Kidney (tissue), 14 donors: ENCODE measurements around the gene SPAG5. TPM values are rescaled to one million over a fixed set of nuclear protein-coding genes. Genes with fewer than 3 reads are reported as not detected.

Source experiments
- DNase-seq, 5 donors: peaks; one replicate each; pipeline ENCODE4 v3.0.0-alpha.2; 2013 to 2020
- FAIRE-seq: peaks from 2 replicates; lab custom pipeline; 2012; peaks lifted over from hg19 to GRCh38; lab: Jason Lieb, UNC
- H3K27ac ChIP-seq, 2 donors: one replicate each; pipeline ENCODE4 v1.7.0; 2013; ENCODE audit warnings: low read depth in 2 of 2, low read length in 2 of 2, inconsistent platforms in 1 of 2
- H3K27me3 ChIP-seq: one replicate; pipeline ENCODE4 v1.7.1; 2013; ENCODE audit warnings: low read length, inconsistent platforms; ENCODE audit not compliant: control insufficient read depth, insufficient read depth
- H3K36me3 ChIP-seq, 3 donors: one replicate each; pipeline versions ENCODE4 v1.7.0 to v1.7.1; 2013; ENCODE audit warnings: low read length in 3 of 3, control low read depth in 1 of 3, inconsistent platforms in 1 of 3; ENCODE audit not compliant: insufficient read depth in 3 of 3, control insufficient read depth in 2 of 3
- H3K4me1 ChIP-seq, 3 donors: one replicate each; pipeline versions ENCODE4 v1.7.0 to v1.7.1; 2013; ENCODE audit warnings: low read length in 3 of 3, inconsistent platforms in 1 of 3, low read depth in 1 of 3; ENCODE audit not compliant: control insufficient read depth in 2 of 3, insufficient read depth in 2 of 3
- H3K4me3 ChIP-seq, 3 donors: one replicate each; pipeline versions ENCODE4 v1.7.0 to v1.8.1; 2013; ENCODE audit warnings: low read length in 3 of 3, control low read depth in 1 of 3, inconsistent platforms in 1 of 3
- H3K9ac ChIP-seq, 3 donors: one replicate each; pipeline versions ENCODE4 v1.7.0 to v1.7.1; 2013; ENCODE audit warnings: low read length in 3 of 3, control low read depth in 1 of 3, inconsistent platforms in 1 of 3
- H3K9me3 ChIP-seq, 3 donors: one replicate each; pipeline versions ENCODE4 v1.7.0 to v1.7.1; 2013; ENCODE audit warnings: low read length in 3 of 3, control low read depth in 1 of 3, inconsistent platforms in 1 of 3; ENCODE audit not compliant: control insufficient read depth in 2 of 3, insufficient read depth in 1 of 3
- intact Hi-C: fragments of 100-400 bp; cut with DNase I; formaldehyde crosslinking; loops from one replicate; pipeline ENCODE4 v1.11.1; 2022
- polyA plus RNA-seq: library from polyadenylated mRNA; stranded (reverse); fragments of 350-450 nt; fragmentation: Illumina TruSeq; extraction: RNeasy Lipid Tissue Mini Kit (QIAGEN cat#74804); gene quantifications from one replicate; pipeline ENCODE4 v1.2.3, GENCODE V29; 2014; ENCODE audit warnings: low read depth, low replicate concordance; ENCODE audit not compliant: insufficient read depth
- total RNA-seq: library from RNA; stranded (reverse); fragmentation: NEBNext Ultra II Directional; extraction: Animal tissue kit (Norgen Biotek cat#: 25700); gene quantifications from one replicate; pipeline ENCODE4 v1.2.1, GENCODE V29; 2021
- TF ChIP-seq, protein P1 (sequence below): IDR thresholded peaks from 3 replicates; pipeline ENCODE4 v1.5.1; 2012; ENCODE audit warnings: mild to moderate bottlenecking, moderate library complexity, borderline replicate concordance; ENCODE audit not compliant: insufficient read depth; ENCODE audit errors: extremely low read depth
- donor health status: control.
- donor health status: control.
- donor health status: control.
- donor health status: control.
- donor health status: control.
- donor health status: DM: yes; HTN: yes; CAD: no.
- donor health status: Normal renal cell carcinoma (clear cell type).

SPAG5 gene
- total and polyA plus RNA-seq, 2 donors from 2014 or later = 7.4 to 123 TPM

DNA sequence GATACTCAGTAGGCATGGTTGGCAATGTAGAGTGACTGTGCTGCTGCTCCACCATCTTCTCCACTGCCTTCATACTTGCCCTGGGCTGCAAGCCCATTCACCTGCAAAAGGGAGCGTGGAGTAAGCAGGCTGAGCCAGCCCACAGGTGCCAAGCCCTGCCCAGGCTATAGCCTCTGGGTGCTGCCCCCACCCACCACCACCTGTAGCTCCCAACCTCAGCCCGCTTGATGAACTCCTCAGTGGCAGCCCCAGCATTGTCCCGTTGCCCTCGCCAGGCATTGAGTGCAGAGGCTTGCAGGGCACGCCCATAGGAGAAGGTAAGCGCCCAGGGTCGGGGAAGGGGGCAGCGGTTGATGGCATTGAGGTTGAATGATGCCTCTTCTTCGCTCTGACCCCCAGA, 25.3 kb downstream of the SPAG5 start:
- TF ChIP-seq, protein P1, sequence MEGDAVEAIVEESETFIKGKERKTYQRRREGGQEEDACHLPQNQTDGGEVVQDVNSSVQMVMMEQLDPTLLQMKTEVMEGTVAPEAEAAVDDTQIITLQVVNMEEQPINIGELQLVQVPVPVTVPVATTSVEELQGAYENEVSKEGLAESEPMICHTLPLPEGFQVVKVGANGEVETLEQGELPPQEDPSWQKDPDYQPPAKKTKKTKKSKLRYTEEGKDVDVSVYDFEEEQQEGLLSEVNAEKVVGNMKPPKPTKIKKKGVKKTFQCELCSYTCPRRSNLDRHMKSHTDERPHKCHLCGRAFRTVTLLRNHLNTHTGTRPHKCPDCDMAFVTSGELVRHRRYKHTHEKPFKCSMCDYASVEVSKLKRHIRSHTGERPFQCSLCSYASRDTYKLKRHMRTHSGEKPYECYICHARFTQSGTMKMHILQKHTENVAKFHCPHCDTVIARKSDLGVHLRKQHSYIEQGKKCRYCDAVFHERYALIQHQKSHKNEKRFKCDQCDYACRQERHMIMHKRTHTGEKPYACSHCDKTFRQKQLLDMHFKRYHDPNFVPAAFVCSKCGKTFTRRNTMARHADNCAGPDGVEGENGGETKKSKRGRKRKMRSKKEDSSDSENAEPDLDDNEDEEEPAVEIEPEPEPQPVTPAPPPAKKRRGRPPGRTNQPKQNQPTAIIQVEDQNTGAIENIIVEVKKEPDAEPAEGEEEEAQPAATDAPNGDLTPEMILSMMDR = no peak
- DNase-seq (no peak), FAIRE-seq (no peak)
- Histone ChIP-seq H3K27me3 (no peaks in the 10 kb centered on the region), H3K27ac (no peak overlapping the region), H3K9me3 (no peaks in the 10 kb centered on the region), H3K4me3 (no peak overlapping the region), H3K36me3 (peaks cover 1 to 5% (median 3%) of the 10 kb centered on the region in 3 donors), H3K4me1 (peaks cover 0 to 12% (median 5%) of the 10 kb centered on the region in 3 donors), H3K9ac (no peak overlapping the region)
- intact Hi-C loops = no loop called here

- TF ChIP-seq, protein P1 = no peak
- H3K9me3 ChIP-seq = no peaks in the 10 kb centered on the region
- no peaks in the 10 kb centered on the region for H3K27me3 ChIP-seq
- intact Hi-C loops = no loop called here
- no peak overlapping the region for H3K9ac ChIP-seq
- H3K36me3 ChIP-seq = no peaks in the 10 kb centered on the region
- H3K27ac ChIP-seq = no peak overlapping the region
- H3K4me1 ChIP-seq = peaks cover 0 to 12% (median 5%) of the 10 kb centered on the region in 3 donors
- DNase-seq = no peak
- FAIRE-seq = no peak
- no peak overlapping the region for H3K4me3 ChIP-seq
These were observed 25.8 kb downstream of the SPAG5 start for GRCh38 chr17:28573040-28573380.

GRCh38 chr17:28572259-28573039, 26.4 kb downstream of the SPAG5 start:
- Histone ChIP-seq H3K9me3 (no peaks in the 10 kb centered on the region), H3K27me3 (no peaks in the 10 kb centered on the region), H3K9ac (peak overlapping the region in 2 of 3 donors; percentile 63 to 79), H3K27ac (no peak overlapping the region), H3K4me1 (peaks cover 0 to 12% (median 5%) of the 10 kb centered on the region in 3 donors), H3K36me3 (no peaks in the 10 kb centered on the region), H3K4me3 (peak overlapping the region in 2 of 3 donors; percentile 79 to 93)
- DNase-seq (no peak), FAIRE-seq (no peak)
- TF ChIP-seq, protein P1 = no peak
- intact Hi-C loops = no loop called here
